HUES6 (cell line): ENCODE measurements around the gene SDR42E2.
"Not testable (repeated sequence)": the region's sequence is repeated elsewhere in the genome, so short reads cannot be mapped to it uniquely, and the experiment has no call there.

ENCODE experiments used
- H3K27ac ChIP-seq: 2 replicates; pipeline ENCODE4 v1.7.0; 2013; ENCODE audit warnings: low read depth, mild to moderate bottlenecking, low read length, inconsistent platforms
- H3K27me3 ChIP-seq: 2 replicates; pipeline ENCODE4 v1.6.1; 2013; ENCODE audit warnings: low read length; ENCODE audit not compliant: control insufficient read depth, insufficient read depth
- H3K36me3 ChIP-seq: 2 replicates; pipeline ENCODE4 v1.6.1; 2013; ENCODE audit warnings: low read length; ENCODE audit not compliant: control insufficient read depth, insufficient read depth
- H3K4me1 ChIP-seq: 2 replicates; pipeline ENCODE4 v1.6.1; 2013; ENCODE audit warnings: low read length; ENCODE audit not compliant: control insufficient read depth, insufficient read depth
- H3K4me3 ChIP-seq: 2 replicates; pipeline ENCODE4 v1.5.1; 2013; ENCODE audit warnings: low read depth, low read length
- H3K9ac ChIP-seq: one replicate; pipeline ENCODE4 v1.6.1; 2013; ENCODE audit warnings: mild to moderate bottlenecking, low read length
- H3K9me3 ChIP-seq: 2 replicates; pipeline ENCODE4 v1.6.1; 2013; ENCODE audit warnings: low read depth, low read length; ENCODE audit not compliant: control insufficient read depth, insufficient read depth

The SDR42E2 gene

GRCh38 chr16:22130528-22130927 lies 31.8 kb upstream of the SDR42E2 start:
- H3K27me3 ChIP-seq, result no peaks in the 10 kb centered on the region; the same call in 1 of the 2 replicates
- no peak overlapping the region for H3K27ac ChIP-seq
- H3K4me1 ChIP-seq, result no peaks in the 10 kb centered on the region
- H3K4me3 ChIP-seq, result no peak overlapping the region
- no peaks in the 10 kb centered on the region for H3K36me3 ChIP-seq
- H3K9me3 ChIP-seq, result no peaks in the 10 kb centered on the region
- no peak overlapping the region for H3K9ac ChIP-seq

GRCh38 chr16:22132801-22133200 lies 29.5 kb upstream of the SDR42E2 start:
- no peak overlapping the region for H3K4me3 ChIP-seq
- no peaks in the 10 kb centered on the region for H3K36me3 ChIP-seq
- 0 out of 2 replicates have a peak, but pooled peaks cover 3% of the 10 kb centered on the region for H3K4me1 ChIP-seq
- no peaks in the 10 kb centered on the region for H3K9me3 ChIP-seq
- H3K27ac ChIP-seq, result no peak overlapping the region
- peaks cover 3% of the 10 kb centered on the region; the same call in 1 of the 2 replicates for H3K27me3 ChIP-seq
- H3K9ac ChIP-seq, result no peak overlapping the region

GRCh38 chr16:22138482-22138881 lies 23.8 kb upstream of the SDR42E2 start:
- Histone ChIP-seq H3K9ac (no peak overlapping the region), H3K36me3 (no peaks in the 10 kb centered on the region), H3K4me3 (no peak overlapping the region), H3K27me3 (peaks cover 3% of the 10 kb centered on the region; the same call in 1 of the 2 replicates), H3K4me1 (0 out of 2 replicates have a peak, but pooled peaks cover 3% of the 10 kb centered on the region), H3K9me3 (no peaks in the 10 kb centered on the region), H3K27ac (no peak overlapping the region)

GRCh38 chr16:22139008-22139407 lies 23.3 kb upstream of the SDR42E2 start:
- Histone ChIP-seq H3K9me3 (no peaks in the 10 kb centered on the region), H3K9ac (no peak overlapping the region), H3K27me3 (peaks cover 3% of the 10 kb centered on the region; the same call in 1 of the 2 replicates), H3K27ac (no peak overlapping the region), H3K4me1 (0 out of 2 replicates have a peak, but pooled peaks cover 3% of the 10 kb centered on the region), H3K36me3 (no peaks in the 10 kb centered on the region), H3K4me3 (no peak overlapping the region)

GRCh38 chr16:22139732-22140131 lies 22.6 kb upstream of the SDR42E2 start:
- no peak overlapping the region for H3K27ac ChIP-seq
- H3K36me3 ChIP-seq, result no peaks in the 10 kb centered on the region
- 0 out of 2 replicates have a peak, but pooled peaks cover 3% of the 10 kb centered on the region for H3K4me1 ChIP-seq
- no peak overlapping the region for H3K9ac ChIP-seq
- no peaks in the 10 kb centered on the region for H3K9me3 ChIP-seq
- H3K27me3 ChIP-seq, result peaks cover 3% of the 10 kb centered on the region; the same call in 1 of the 2 replicates
- no peak overlapping the region for H3K4me3 ChIP-seq

GRCh38 chr16:22141767-22142166 lies 20.5 kb upstream of the SDR42E2 start:
- Histone ChIP-seq H3K36me3 (no peaks in the 10 kb centered on the region), H3K27ac (no peak overlapping the region), H3K4me3 (no peak overlapping the region), H3K27me3 (no peaks in the 10 kb centered on the region), H3K9ac (no peak overlapping the region), H3K9me3 (no peaks in the 10 kb centered on the region), H3K4me1 (0 out of 2 replicates have a peak, but pooled peaks cover 3% of the 10 kb centered on the region)

GRCh38 chr16:22144520-22144919 lies 17.8 kb upstream of the SDR42E2 start:
- Histone ChIP-seq H3K4me1 (no peaks in the 10 kb centered on the region), H3K4me3 (no peak overlapping the region), H3K27me3 (no peaks in the 10 kb centered on the region), H3K27ac (no peak overlapping the region), H3K9me3 (no peaks in the 10 kb centered on the region), H3K36me3 (no peaks in the 10 kb centered on the region), H3K9ac (no peak overlapping the region)

GRCh38 chr16:22147853-22148252 lies 14.5 kb upstream of the SDR42E2 start:
- Histone ChIP-seq H3K27me3 (no peaks in the 10 kb centered on the region), H3K36me3 (no peaks in the 10 kb centered on the region)

GRCh38 chr16:22151246-22151998 lies 10.9 kb upstream of the SDR42E2 start:
- Histone ChIP-seq H3K9me3 (no peaks in the 10 kb centered on the region), H3K4me3 (no peak overlapping the region), H3K36me3 (no peaks in the 10 kb centered on the region), H3K9ac (no peak overlapping the region), H3K4me1 (no peaks in the 10 kb centered on the region), H3K27me3 (no peaks in the 10 kb centered on the region), H3K27ac (no peak overlapping the region)

More at GRCh38 chr16:22147853-22148252, 14.5 kb upstream of the SDR42E2 start:
- H3K27ac ChIP-seq, result no peak overlapping the region
- H3K4me1 ChIP-seq, result no peaks in the 10 kb centered on the region
- H3K4me3 ChIP-seq, result no peak overlapping the region
- no peaks in the 10 kb centered on the region for H3K9me3 ChIP-seq
- no peak overlapping the region for H3K9ac ChIP-seq

GRCh38 chr16:22152316-22152715 lies 10.0 kb upstream of the SDR42E2 start:
- Histone ChIP-seq H3K9me3 (no peaks in the 10 kb centered on the region), H3K9ac (no peak overlapping the region), H3K27me3 (no peaks in the 10 kb centered on the region), H3K4me1 (no peaks in the 10 kb centered on the region), H3K4me3 (no peak overlapping the region), H3K27ac (no peak overlapping the region), H3K36me3 (no peaks in the 10 kb centered on the region)

- not testable (repeated sequence) for H3K27ac ChIP-seq, H3K27me3 ChIP-seq
Observed at GRCh38 chr16:22153078-22153477, 9.2 kb upstream of the SDR42E2 start.

More at GRCh38 chr16:22153078-22153477, 9.2 kb upstream of the SDR42E2 start:
- H3K36me3 ChIP-seq, H3K9ac ChIP-seq, H3K4me1 ChIP-seq, H3K9me3 ChIP-seq, H3K4me3 ChIP-seq: not testable (repeated sequence)
